ENCODE measurements around the gene PCDHGA9.

GRCh38 chr5:141354900-141355469 lies 47.6 kb upstream of the PCDHGA9 start, which contains the start of gene PCDHGA4:
- TF ChIP-seq CTCF (IDR thresholded peaks at IDR 0.05), result no peak
- no peak for TF ChIP-seq EP300 (IDR thresholded peaks at IDR 0.05)
- TF ChIP-seq POLR2A (IDR thresholded peaks at IDR 0.05), result no peak
- no peak for TF ChIP-seq POLR2AphosphoS5 (IDR thresholded peaks at IDR 0.05)

All from suprapubic skin (tissue), 4 donors.